Ramos (cell line): Measurements from ENCODE around the gene CDH3.

Experiments used
- in situ Hi-C: fragments of 300-500 bp; cut with MboI; formaldehyde crosslinking; loops from one replicate; pipeline ENCODE4 v1.14.3; 2022; ENCODE audit warnings: low sequenced_read_pairs; ENCODE audit not compliant: unreplicated experiment

The CDH3 gene

GRCh38 chr16:68646953-68647659 is 2.0 kb downstream of the CDH3 start:
- in situ Hi-C loops = no loop called here

GRCh38 chr16:68651136-68651535 is 6.0 kb downstream of the CDH3 start:
- in situ Hi-C loops = no loop called here

GRCh38 chr16:68652659-68653058 is 7.5 kb downstream of the CDH3 start:
- in situ Hi-C loops = no loop called here

GRCh38 chr16:68655806-68656205 is 10.7 kb downstream of the CDH3 start:
- in situ Hi-C loops = no loop called here

GRCh38 chr16:68656751-68657150 is 11.6 kb downstream of the CDH3 start:
- in situ Hi-C loops = no loop called here

- in situ Hi-C loops = no loop called here
Observed at GRCh38 chr16:68658341-68658973, 13.3 kb downstream of the CDH3 start.

- in situ Hi-C loops = no loop called here
Observed at GRCh38 chr16:68658974-68659360, 13.9 kb downstream of the CDH3 start.

- in situ Hi-C loops = no loop called here
Observed at GRCh38 chr16:68659412-68660358, 14.6 kb downstream of the CDH3 start.

- in situ Hi-C loops = no loop called here
Observed at GRCh38 chr16:68660359-68660795, 15.3 kb downstream of the CDH3 start.

GRCh38 chr16:68662035-68662434 is 16.9 kb downstream of the CDH3 start:
- in situ Hi-C loops = no loop called here

GRCh38 chr16:68664297-68664696 is 19.2 kb downstream of the CDH3 start:
- in situ Hi-C loops = no loop called here

- in situ Hi-C loops = no loop called here
Observed at GRCh38 chr16:68665501-68665900, 20.4 kb downstream of the CDH3 start.

GRCh38 chr16:68668266-68668665 is 23.2 kb downstream of the CDH3 start:
- in situ Hi-C loops = no loop called here

GRCh38 chr16:68676113-68676860 is 31.2 kb downstream of the CDH3 start:
- in situ Hi-C loops = no loop called here

- in situ Hi-C loops = no loop called here
Observed at GRCh38 chr16:68681038-68681437, 35.9 kb downstream of the CDH3 start.

GRCh38 chr16:68685685-68686478 is 40.8 kb downstream of the CDH3 start:
- in situ Hi-C loops = no loop called here

GRCh38 chr16:68686905-68687304 is 41.8 kb downstream of the CDH3 start:
- in situ Hi-C loops = no loop called here

GRCh38 chr16:68689921-68690320 is 44.8 kb downstream of the CDH3 start:
- in situ Hi-C loops = no loop called here

- in situ Hi-C loops = no loop called here
Observed at GRCh38 chr16:68695575-68695974, 50.5 kb downstream of the CDH3 start.
